Breast epithelium (tissue), 4 donors: ENCODE measurements around the gene DLG4. TPM values are rescaled to one million over a fixed set of nuclear protein-coding genes. Genes with fewer than 3 reads are reported as not detected.

Experiments
- DNase-seq, 2 donors: peaks; one replicate each; pipeline ENCODE4 v3.0.0-alpha.2; 2019; ENCODE audit warnings: low spot score in 2 of 2
- H3K27ac ChIP-seq, 2 donors: fragments of 200-600 bp; sonication (generic) in 1 of 2; one replicate each; pipeline ENCODE4 v1.5.1; 2016 to 2019; ENCODE audit warnings: mild to moderate bottlenecking in 1 of 2
- H3K27me3 ChIP-seq, 2 donors: fragments of 200-600 bp; sonication (generic) in 1 of 2; one replicate each; pipeline versions ENCODE4 v1.5.1 to v1.6.0; 2017 to 2019; ENCODE audit warnings: control low read depth in 1 of 2, mild to moderate bottlenecking in 1 of 2
- H3K36me3 ChIP-seq: fragments of 200-600 bp; one replicate; pipeline ENCODE4 v1.5.1; 2019
- H3K4me1 ChIP-seq, 2 donors: fragments of 200-600 bp; sonication (generic); one replicate each; pipeline ENCODE4 v1.5.1; 2016 to 2019; ENCODE audit warnings: control low read depth in 1 of 2
- H3K4me3 ChIP-seq, 3 donors: fragments of 200-600 bp; sonication (generic); 1 replicate in 2 of 3; 2 replicates in 1 of 3; pipeline ENCODE4 v1.5.1; 2016 to 2019; ENCODE audit warnings: mild to moderate bottlenecking in 3 of 3, moderate library complexity in 2 of 3
- H3K9me3 ChIP-seq, 2 donors: fragments of 200-600 bp; sonication (generic) in 1 of 2; one replicate each; pipeline ENCODE4 v1.5.1; 2016 to 2019; ENCODE audit warnings: control low read depth in 1 of 2
- POLR2A ChIP-seq: fragments of 450-650 bp; IDR thresholded peaks from one replicate; pipeline ENCODE4 v1.6.1; 2016; ENCODE audit warnings: antibody characterized with exemption, mild to moderate bottlenecking, moderate library complexity
- POLR2AphosphoS5 ChIP-seq, 3 donors: sonication (generic); formaldehyde crosslinking; IDR thresholded peaks; one replicate each; pipeline ENCODE4 v1.6.1; 2017; ENCODE audit warnings: antibody characterized with exemption in 3 of 3
- intact Hi-C: fragments of 100-400 bp; cut with DNase I; formaldehyde crosslinking; loops from one replicate; pipeline ENCODE4 v1.15.1; 2023; ENCODE audit warnings: low total_unique reads
- total RNA-seq, 3 donors: library from RNA; depleted of rRNA; stranded (reverse); fragments of >200 nt; gene quantifications; one replicate each; pipeline ENCODE4 v1.1.0, GENCODE V29; 2016
- TF ChIP-seq, protein P1 (sequence below), 3 donors: fragments of 450-650 bp; IDR thresholded peaks; one replicate each; pipeline ENCODE4 v1.5.1; 2016 to 2017; ENCODE audit warnings: antibody characterized with exemption in 3 of 3, mild to moderate bottlenecking in 3 of 3, moderate library complexity in 3 of 3

Gene DLG4
- total RNA-seq = 10 to 100 TPM in 2 of 3 donors, 1 to 10 TPM in 1; 7.2 to 18.4 (median 11.1) TPM

DNA sequence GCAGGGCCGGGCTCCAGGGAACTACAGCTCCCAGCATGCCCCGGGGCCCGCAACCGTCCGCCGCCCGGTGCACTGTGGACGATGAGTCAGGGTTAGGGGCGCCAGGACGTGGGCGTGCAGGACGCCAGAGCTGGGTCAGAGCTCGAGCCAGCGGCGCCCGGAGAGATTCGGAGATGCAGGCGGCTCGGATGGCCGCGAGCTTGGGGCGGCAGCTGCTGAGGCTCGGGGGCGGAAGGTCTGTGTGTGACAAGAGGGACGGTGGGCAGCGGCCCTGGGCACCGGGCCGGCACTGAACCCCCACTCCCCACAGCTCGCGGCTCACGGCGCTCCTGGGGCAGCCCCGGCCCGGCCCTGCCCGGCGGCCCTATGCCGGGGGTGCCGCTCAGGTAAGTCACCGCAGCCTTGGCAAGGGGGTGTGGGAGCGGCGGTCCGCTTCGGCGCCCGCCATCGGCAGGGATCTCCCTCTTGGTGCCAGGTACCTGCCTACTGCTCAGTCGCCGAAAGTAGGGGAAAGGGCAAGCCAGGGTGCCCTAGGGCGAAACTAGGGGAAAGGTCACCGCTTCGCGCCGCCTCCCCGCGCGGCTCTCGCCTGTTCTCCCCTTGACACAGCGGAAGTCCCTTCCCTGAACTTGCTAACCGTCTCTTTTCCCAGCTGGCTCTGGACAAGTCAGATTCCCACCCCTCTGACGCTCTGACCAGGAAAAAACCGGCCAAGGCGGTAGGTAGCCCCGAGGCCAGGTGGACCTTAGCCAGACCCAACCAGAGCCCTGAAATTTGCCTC, at the start of gene DLG4, which contains the start of gene ACADVL:
Gene DLG4, minus strand, starts transcription at position 25 of the 781 bp plus-strand sequence.
Gene ACADVL, plus strand, starts transcription at position 127 of the 781 bp plus-strand sequence. Its CDS starts 47 bp downstream, at position 174.
- peak within 1 kb of the TSS; percentile 95 to 100 (median 98) for H3K4me3 ChIP-seq
- TF ChIP-seq, protein P1, sequence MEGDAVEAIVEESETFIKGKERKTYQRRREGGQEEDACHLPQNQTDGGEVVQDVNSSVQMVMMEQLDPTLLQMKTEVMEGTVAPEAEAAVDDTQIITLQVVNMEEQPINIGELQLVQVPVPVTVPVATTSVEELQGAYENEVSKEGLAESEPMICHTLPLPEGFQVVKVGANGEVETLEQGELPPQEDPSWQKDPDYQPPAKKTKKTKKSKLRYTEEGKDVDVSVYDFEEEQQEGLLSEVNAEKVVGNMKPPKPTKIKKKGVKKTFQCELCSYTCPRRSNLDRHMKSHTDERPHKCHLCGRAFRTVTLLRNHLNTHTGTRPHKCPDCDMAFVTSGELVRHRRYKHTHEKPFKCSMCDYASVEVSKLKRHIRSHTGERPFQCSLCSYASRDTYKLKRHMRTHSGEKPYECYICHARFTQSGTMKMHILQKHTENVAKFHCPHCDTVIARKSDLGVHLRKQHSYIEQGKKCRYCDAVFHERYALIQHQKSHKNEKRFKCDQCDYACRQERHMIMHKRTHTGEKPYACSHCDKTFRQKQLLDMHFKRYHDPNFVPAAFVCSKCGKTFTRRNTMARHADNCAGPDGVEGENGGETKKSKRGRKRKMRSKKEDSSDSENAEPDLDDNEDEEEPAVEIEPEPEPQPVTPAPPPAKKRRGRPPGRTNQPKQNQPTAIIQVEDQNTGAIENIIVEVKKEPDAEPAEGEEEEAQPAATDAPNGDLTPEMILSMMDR (IDR thresholded peaks at IDR 0.05) = no peak
- TF ChIP-seq POLR2AphosphoS5 (IDR thresholded peaks at IDR 0.05) (peak; percentile 58 to 97 (median 75)), POLR2A (peak; percentile 83)
- intact Hi-C loops = no loop called here

DNA sequence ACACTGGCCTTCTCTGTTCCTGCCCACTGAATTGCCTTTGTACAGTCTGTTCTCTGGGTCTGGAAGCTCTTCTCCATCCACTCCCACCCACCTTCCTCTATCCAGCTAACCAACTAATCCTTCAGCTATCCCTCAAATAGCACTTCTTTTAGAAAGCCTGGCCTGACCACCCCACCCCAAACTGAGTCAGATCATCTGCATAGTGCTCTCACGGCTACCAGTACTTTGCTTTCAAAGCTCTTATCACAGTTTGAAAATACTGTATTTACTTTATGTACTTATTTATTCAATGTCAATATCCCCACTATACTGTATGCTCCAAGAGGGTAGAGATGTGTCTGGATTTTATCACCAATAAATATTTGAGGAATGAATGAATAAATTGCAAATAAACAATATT, 47.1 kb upstream of the DLG4 start:
- no peaks in the 10 kb centered on the region for H3K9me3 ChIP-seq
- no peaks in the 10 kb centered on the region for H3K4me1 ChIP-seq
- H3K27me3 ChIP-seq = peaks cover 3 to 12% of the 10 kb centered on the region in 2 donors
- intact Hi-C loops = no loop called here
- H3K4me3 ChIP-seq = no peak overlapping the region
- TF ChIP-seq POLR2AphosphoS5 (IDR thresholded peaks at IDR 0.05) (no peak), POLR2A (no peak)
- TF ChIP-seq, protein P1 (IDR thresholded peaks at IDR 0.05) = no peak
- no peak overlapping the region for H3K27ac ChIP-seq
- no peak for DNase-seq
- no peaks in the 10 kb centered on the region for H3K36me3 ChIP-seq

More for the DNA sequence above, at the start of gene DLG4, which contains the start of gene ACADVL:
- Histone ChIP-seq H3K27me3 (no peaks in the 10 kb centered on the region), H3K4me1 (peaks cover 4 to 38% of the 10 kb centered on the region in 2 donors), H3K36me3 (no peaks in the 10 kb centered on the region), H3K9me3 (no peaks in the 10 kb centered on the region), H3K27ac (peak within 1 kb of the TSS; percentile 100)
- DNase-seq = peak; percentile 96

DNA sequence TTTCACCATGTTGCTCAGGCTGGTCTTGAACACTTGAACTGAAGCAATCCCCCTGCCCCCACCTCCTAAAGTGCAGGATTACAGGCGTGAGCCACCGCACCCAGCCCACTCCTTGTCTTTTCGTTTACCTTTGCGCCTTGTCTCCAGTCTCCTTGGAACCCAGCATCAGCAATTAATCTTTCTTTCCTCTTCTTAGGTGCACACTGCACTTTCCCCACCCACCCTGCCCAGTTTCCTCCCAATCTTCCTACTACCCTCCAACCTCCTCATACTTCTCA, 44.1 kb upstream of the DLG4 start:
- peak overlapping the region in 2 of 3 donors; percentile 69 to 80 for H3K4me3 ChIP-seq
- H3K27me3 ChIP-seq = peaks cover 5 to 12% of the 10 kb centered on the region in 2 donors
- no peak for TF ChIP-seq POLR2A
- TF ChIP-seq, protein P1 (IDR thresholded peaks at IDR 0.05) = no peak
- TF ChIP-seq POLR2AphosphoS5 (IDR thresholded peaks at IDR 0.05) = no peak
- H3K36me3 ChIP-seq = no peaks in the 10 kb centered on the region
- DNase-seq = no peak
- H3K27ac ChIP-seq = peak overlapping the region; percentile 93 to 96
- peaks cover 0 to 6% of the 10 kb centered on the region in 2 donors for H3K4me1 ChIP-seq
- intact Hi-C loops = loop anchor here (2.0 kb wide), 1 partner anchor 43 kb away; the partner anchor contains the start of gene EIF5A
- H3K9me3 ChIP-seq = no peaks in the 10 kb centered on the region

DNA sequence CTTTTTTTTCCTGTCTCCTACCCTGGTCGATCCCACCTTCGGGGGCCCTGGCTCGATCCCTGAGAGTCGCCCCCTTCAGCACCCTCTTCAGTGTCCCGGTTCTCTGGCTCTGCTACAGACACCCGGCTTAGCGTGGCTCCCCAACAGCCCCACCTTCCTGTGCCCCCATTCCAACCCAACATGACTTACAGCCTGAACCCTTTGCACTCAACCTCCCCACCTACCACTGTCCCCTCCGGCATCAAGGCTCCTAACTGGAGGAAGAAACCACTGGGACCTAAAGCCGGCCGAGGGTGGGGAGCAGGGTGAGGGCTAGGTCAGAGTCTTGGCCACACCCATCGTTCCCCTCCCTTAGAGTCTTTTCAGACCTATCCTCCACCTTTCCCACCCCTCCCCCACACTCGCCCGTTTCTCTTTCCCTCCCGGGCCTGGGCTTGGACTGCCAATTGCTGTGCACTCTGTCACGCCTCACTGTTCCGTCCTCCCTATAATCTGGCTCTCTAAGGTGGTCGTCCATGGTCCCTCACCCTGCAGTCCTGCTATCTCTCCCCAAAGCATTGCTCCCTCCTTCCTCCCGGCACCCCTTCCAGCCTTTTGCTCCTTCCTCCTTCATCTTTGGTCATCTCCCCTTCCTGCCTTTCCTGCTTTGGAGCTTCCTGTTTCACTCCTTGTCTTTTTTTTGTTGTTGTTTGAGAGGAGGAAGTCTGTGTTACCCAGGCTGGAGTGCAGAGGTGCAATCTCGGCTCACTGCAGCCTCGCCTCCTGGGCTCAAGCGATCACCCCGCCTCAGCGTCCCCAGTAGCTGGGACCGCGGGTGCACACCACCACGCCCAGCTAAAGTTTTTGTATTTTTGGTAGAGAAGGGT, 43.5 kb upstream of the DLG4 start:
- H3K9me3 ChIP-seq = no peaks in the 10 kb centered on the region
- H3K4me3 ChIP-seq = peak overlapping the region; percentile 27 to 80 (median 69)
- intact Hi-C loops = loop anchor here (2.0 kb wide), 1 partner anchor 44 kb away; the partner anchor contains the start of gene EIF5A
- H3K4me1 ChIP-seq = peaks cover 0 to 6% of the 10 kb centered on the region in 2 donors
- peak overlapping the region; percentile 93 to 96 for H3K27ac ChIP-seq
- H3K27me3 ChIP-seq = peaks cover 5 to 12% of the 10 kb centered on the region in 2 donors
- no peaks in the 10 kb centered on the region for H3K36me3 ChIP-seq
- TF ChIP-seq POLR2AphosphoS5 (IDR thresholded peaks at IDR 0.05) (no peak), POLR2A (no peak)
- TF ChIP-seq, protein P1 (IDR thresholded peaks at IDR 0.05) = no peak
- peak; percentile 70 to 80 for DNase-seq
